ENCODE results near the gene PARP11. TPM values are rescaled to one million over a fixed set of nuclear protein-coding genes. Genes with fewer than 3 reads are reported as not detected.

PARP11 gene
- total RNA-seq, 1 donor from 2014 or later, result 10.6 TPM

GRCh38 chr12:3821441-3821840, 51.8 kb downstream of the PARP11 start:
- no peak for DNase-seq (ENCODE audit: low read depth)

- peak; percentile 41 for DNase-seq (ENCODE audit: low read depth)
Observed at GRCh38 chr12:3820122-3820521, 53.1 kb downstream of the PARP11 start.

- DNase-seq (ENCODE audit: low read depth), result no peak
Observed at GRCh38 chr12:3816266-3816665, 56.9 kb downstream of the PARP11 start.

GRCh38 chr12:3815094-3815766, 58.0 kb downstream of the PARP11 start:
- no peak for DNase-seq (ENCODE audit: low read depth)

GRCh38 chr12:3810540-3810939, 62.7 kb downstream of the PARP11 start:
- DNase-seq (ENCODE audit: low read depth), result no peak

- no peak for DNase-seq (ENCODE audit: low read depth)
Observed at GRCh38 chr12:3810016-3810370, 63.2 kb downstream of the PARP11 start.

- peak; percentile 4 for DNase-seq (ENCODE audit: low read depth)
Observed at GRCh38 chr12:3809357-3810015, 63.7 kb downstream of the PARP11 start.

GRCh38 chr12:3805077-3805476, 68.1 kb downstream of the PARP11 start:
- no peak for DNase-seq (ENCODE audit: low read depth)

- peak; percentile 64 for DNase-seq (ENCODE audit: low read depth)
Observed at GRCh38 chr12:3803865-3804472, 69.2 kb downstream of the PARP11 start.

- DNase-seq (ENCODE audit: low read depth), result no peak
Observed at GRCh38 chr12:3802721-3803120, 70.5 kb downstream of the PARP11 start.

GRCh38 chr12:3797531-3798048, 75.6 kb downstream of the PARP11 start:
- no peak for DNase-seq (ENCODE audit: low read depth)

- DNase-seq (ENCODE audit: low read depth), result no peak
Observed at GRCh38 chr12:3795492-3796133, 77.6 kb downstream of the PARP11 start.

GRCh38 chr12:3795066-3795465, 78.1 kb downstream of the PARP11 start:
- DNase-seq (ENCODE audit: low read depth), result no peak

GRCh38 chr12:3792623-3793288, 80.4 kb downstream of the PARP11 start:
- no peak for DNase-seq (ENCODE audit: low read depth)

GRCh38 chr12:3791256-3791874, 81.8 kb downstream of the PARP11 start:
- DNase-seq (ENCODE audit: low read depth), result no peak

GRCh38 chr12:3790642-3791041, 82.6 kb downstream of the PARP11 start:
- DNase-seq (ENCODE audit: low read depth), result no peak

GRCh38 chr12:3789838-3790237, 83.4 kb downstream of the PARP11 start:
- DNase-seq (ENCODE audit: low read depth), result no peak

- DNase-seq (ENCODE audit: low read depth), result peak; percentile 45
Observed at GRCh38 chr12:3777206-3777809, 95.9 kb downstream of the PARP11 start.

- DNase-seq (ENCODE audit: low read depth), result no peak
Observed at GRCh38 chr12:3775385-3776035, 97.7 kb downstream of the PARP11 start.

- no peak for DNase-seq (ENCODE audit: low read depth)
Observed at GRCh38 chr12:3772380-3772779, 100.8 kb downstream of the PARP11 start.

GRCh38 chr12:3771853-3772252, 101.3 kb downstream of the PARP11 start:
- DNase-seq (ENCODE audit: low read depth), result no peak
